BLaER1 (cell line): Measurements from ENCODE around the gene MATCAP1.

Experiments
- H3K27ac ChIP-seq: shearing (Covaris generic); formaldehyde crosslinking; 2 replicates; pipeline ENCODE4 v1.8.1; 2022
- H3K27me3 ChIP-seq: shearing (Covaris generic); formaldehyde crosslinking; 2 replicates; pipeline ENCODE4 v1.8.1; 2022
- H3K36me3 ChIP-seq: shearing (Covaris generic); formaldehyde crosslinking; 2 replicates; pipeline ENCODE4 v1.8.1; 2022
- H3K4me1 ChIP-seq: shearing (Covaris generic); formaldehyde crosslinking; 2 replicates; pipeline ENCODE4 v1.8.1; 2022
- H3K4me2 ChIP-seq: shearing (Covaris generic); formaldehyde crosslinking; 2 replicates; pipeline ENCODE4 v1.8.1; 2022
- H3K4me3 ChIP-seq: shearing (Covaris generic); formaldehyde crosslinking; 2 replicates; pipeline ENCODE4 v1.8.1; 2022
- H3K9ac ChIP-seq: shearing (Covaris generic); formaldehyde crosslinking; 2 replicates; pipeline ENCODE4 v1.8.1; 2022
- H3K9me3 ChIP-seq: shearing (Covaris generic); formaldehyde crosslinking; 2 replicates; pipeline ENCODE4 v1.8.1; 2022
- H4K20me1 ChIP-seq: shearing (Covaris generic); formaldehyde crosslinking; 2 replicates; pipeline ENCODE4 v1.8.1; 2022
- Cebpa-rat ChIP-seq: shearing (Covaris generic); IDR thresholded peaks from 2 replicates; pipeline ENCODE4 v1.8.1; 2022

The MATCAP1 gene

DNA sequence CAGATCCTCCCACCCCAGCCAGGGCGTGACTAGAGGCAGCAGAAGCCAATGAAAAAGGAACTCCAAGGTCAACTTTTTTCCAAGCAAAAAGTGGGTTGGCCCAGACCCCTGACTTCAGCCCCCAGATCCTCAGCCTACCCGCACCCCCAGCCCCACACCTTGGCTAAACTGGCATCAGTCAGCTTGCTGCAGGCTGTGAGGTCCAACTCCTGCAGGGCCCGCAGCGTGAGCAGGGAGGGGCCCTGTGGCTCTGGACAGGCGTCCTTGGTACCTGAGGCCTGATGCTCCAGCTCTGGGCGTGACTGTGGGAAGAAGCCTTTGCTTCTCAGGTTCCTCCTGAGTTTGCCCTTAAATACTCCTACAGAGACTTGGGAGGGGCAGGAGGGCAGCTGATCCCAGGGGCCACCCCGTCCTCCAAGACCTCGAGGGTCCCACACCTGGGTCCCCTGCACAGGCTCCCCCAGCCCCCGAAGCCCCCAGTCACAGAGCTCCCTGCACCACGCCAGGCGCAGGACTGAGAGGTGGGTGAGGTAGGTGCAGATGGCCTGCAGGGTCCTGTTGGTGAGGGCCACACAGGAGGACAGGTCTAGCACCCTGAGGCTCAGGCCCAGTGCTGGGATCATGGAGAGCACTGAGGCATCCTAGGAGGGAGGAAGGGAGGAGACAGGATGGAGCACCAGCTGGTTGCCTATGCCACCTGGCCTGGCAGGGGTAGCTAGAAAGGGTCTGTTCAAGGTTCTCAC is 24.6 kb upstream of the MATCAP1 start:
- Histone ChIP-seq H3K9ac (no peak overlapping the region), H3K4me2 (no peak overlapping the region), H3K4me1 (0 out of 2 replicates have a peak, but pooled peaks cover 3% of the 10 kb centered on the region), H3K36me3 (peaks cover 39% of the 10 kb centered on the region), H4K20me1 (peaks cover 7% of the 10 kb centered on the region), H3K27ac (no peak overlapping the region), H3K27me3 (no peaks in the 10 kb centered on the region), H3K4me3 (no peak overlapping the region), H3K9me3 (no peaks in the 10 kb centered on the region)
- no peak for TF ChIP-seq Cebpa-rat

DNA sequence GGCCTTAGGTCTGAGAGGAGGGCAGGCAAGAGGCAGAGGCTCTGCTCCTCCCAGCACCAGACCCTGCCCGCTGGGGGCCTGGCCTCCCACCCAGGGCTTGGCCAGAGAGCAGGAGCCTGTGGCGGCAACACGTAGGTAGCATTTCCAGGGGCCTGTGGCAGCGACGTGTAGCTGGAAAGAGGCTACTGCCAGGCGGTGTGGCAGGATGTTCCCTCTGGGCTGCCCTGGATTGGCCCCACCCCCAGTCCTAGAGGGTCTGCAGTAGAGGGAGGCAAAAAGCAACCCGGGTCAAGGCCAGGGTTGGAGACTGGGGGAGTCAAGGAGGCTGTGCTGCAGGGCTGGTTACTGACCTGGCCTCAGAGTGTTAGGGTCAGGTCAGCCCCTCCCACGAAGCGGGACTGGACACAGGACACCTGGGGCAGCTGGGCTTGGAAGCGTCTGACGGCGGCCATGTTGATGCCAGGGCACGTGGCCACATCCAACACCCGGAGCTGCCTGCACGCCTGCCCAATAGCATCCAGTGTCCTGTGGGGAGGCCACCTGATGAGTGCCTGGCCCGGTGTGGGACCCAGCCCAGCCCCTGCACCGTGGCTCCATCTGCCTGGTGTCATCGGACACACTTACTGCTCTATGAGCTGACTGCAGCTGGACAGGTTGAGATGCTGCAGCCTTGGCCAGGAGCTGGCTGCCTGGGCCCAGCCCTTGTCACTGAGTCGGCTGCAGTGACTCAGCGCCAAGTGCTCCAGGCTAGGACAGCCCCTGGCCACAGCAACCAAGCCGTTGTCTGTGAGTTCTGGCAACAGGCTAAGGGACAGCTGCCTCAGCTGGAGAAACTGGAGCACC is 23.7 kb upstream of the MATCAP1 start:
- Histone ChIP-seq H3K27me3 (no peaks in the 10 kb centered on the region), H3K4me2 (no peak overlapping the region), H3K9me3 (no peaks in the 10 kb centered on the region), H3K4me1 (0 out of 2 replicates have a peak, but pooled peaks cover 3% of the 10 kb centered on the region), H3K9ac (no peak overlapping the region), H3K36me3 (peaks cover 48% of the 10 kb centered on the region), H4K20me1 (peaks cover 7% of the 10 kb centered on the region), H3K4me3 (no peak overlapping the region), H3K27ac (no peak overlapping the region)
- TF ChIP-seq Cebpa-rat = no peak

GRCh38 chr16:67206838-67207248 is 23.1 kb upstream of the MATCAP1 start:
- no peak for TF ChIP-seq Cebpa-rat
- no peak overlapping the region for H3K4me2 ChIP-seq
- H3K27me3 ChIP-seq = no peaks in the 10 kb centered on the region
- H3K36me3 ChIP-seq = peaks cover 54% of the 10 kb centered on the region
- no peak overlapping the region for H3K27ac ChIP-seq
- H3K9ac ChIP-seq = no peak overlapping the region
- H3K9me3 ChIP-seq = no peaks in the 10 kb centered on the region
- 0 out of 2 replicates have a peak, but pooled peaks cover 3% of the 10 kb centered on the region for H3K4me1 ChIP-seq
- no peak overlapping the region for H3K4me3 ChIP-seq
- H4K20me1 ChIP-seq = peaks cover 7% of the 10 kb centered on the region

DNA sequence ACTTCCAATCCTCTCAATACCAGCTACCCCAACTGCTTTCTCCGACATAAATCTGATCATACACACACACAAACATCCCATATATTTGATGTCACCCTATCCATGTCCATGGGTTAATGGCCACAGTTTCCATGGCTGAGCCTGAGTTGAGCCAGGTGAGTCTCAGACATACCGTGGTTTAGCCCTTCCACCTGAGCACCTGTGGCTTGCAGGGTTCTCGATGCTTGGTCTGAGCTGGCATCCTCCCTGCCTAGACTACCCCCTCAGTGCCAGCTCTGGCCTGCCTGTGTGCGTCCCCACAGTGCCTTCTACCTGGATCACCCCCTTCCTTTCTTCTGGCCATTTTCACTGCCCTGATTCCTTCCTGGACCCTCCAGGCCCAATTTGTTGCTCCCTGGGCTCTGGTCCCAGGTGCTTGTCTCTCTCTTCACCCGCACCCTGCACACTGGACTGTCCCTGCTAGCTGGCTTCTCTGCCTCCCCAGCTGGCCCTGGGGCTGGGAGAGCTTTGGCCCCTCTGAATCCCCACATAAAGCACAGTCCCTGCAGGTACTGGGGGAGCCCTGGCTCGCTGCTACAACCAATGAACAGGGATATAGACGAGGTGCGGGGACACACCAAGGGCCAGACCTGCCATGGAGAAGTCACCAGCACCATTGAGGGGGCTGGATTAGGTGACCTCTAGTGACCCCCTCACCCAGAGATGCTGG is 22.5 kb upstream of the MATCAP1 start:
- Histone ChIP-seq H3K27me3 (no peaks in the 10 kb centered on the region), H3K4me2 (no peak overlapping the region), H3K4me1 (0 out of 2 replicates have a peak, but pooled peaks cover 3% of the 10 kb centered on the region), H3K9me3 (no peaks in the 10 kb centered on the region), H3K9ac (no peak overlapping the region), H3K4me3 (no peak overlapping the region), H3K36me3 (peaks cover 60% of the 10 kb centered on the region), H4K20me1 (peaks cover 7% of the 10 kb centered on the region), H3K27ac (no peak overlapping the region)
- TF ChIP-seq Cebpa-rat = no peak

DNA sequence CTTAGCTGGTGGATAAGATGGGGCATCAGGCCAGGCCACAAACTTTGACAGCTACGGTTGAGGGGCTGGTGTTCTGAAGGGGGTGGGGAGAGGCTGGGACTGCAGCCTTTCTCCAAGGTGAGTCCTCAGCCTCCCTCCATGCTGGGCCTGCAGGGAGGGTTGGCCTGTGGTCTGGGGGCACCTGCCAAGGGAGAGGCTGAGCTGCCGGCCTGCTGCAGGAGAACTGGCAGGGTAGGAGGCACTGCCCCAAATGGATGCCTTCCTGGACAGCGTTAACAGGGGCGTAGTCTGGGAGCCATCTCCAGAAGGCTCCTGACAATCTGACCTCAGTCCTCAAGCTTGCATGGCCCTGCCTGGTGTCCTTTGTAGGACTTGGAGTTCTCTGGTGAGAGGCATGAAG is 20.3 kb upstream of the MATCAP1 start:
- H3K9me3 ChIP-seq = no peaks in the 10 kb centered on the region
- no peak overlapping the region for H3K4me2 ChIP-seq
- H3K36me3 ChIP-seq = peaks cover 74% of the 10 kb centered on the region
- H3K9ac ChIP-seq = no peak overlapping the region
- no peak for TF ChIP-seq Cebpa-rat
- H3K27me3 ChIP-seq = no peaks in the 10 kb centered on the region
- no peak overlapping the region for H3K27ac ChIP-seq
- peaks cover 7% of the 10 kb centered on the region for H4K20me1 ChIP-seq
- H3K4me3 ChIP-seq = no peak overlapping the region
- peaks cover 5% of the 10 kb centered on the region for H3K4me1 ChIP-seq

- peaks cover 12% of the 10 kb centered on the region for H3K4me1 ChIP-seq
- no peak overlapping the region for H3K9ac ChIP-seq
- H3K36me3 ChIP-seq = peaks cover 80% of the 10 kb centered on the region
- no peaks in the 10 kb centered on the region for H3K27me3 ChIP-seq
- H3K27ac ChIP-seq = no peak overlapping the region
- H3K9me3 ChIP-seq = no peaks in the 10 kb centered on the region
- no peak for TF ChIP-seq Cebpa-rat
- H3K4me2 ChIP-seq = no peak overlapping the region
- H4K20me1 ChIP-seq = peaks cover 17% of the 10 kb centered on the region
- H3K4me3 ChIP-seq = no peak overlapping the region
These were observed 19.3 kb upstream of the MATCAP1 start for GRCh38 chr16:67202956-67203493.

- no peak overlapping the region for H3K9ac ChIP-seq
- no peaks in the 10 kb centered on the region for H3K27me3 ChIP-seq
These were observed 18.7 kb upstream of the MATCAP1 start for GRCh38 chr16:67202426-67202825.

GRCh38 chr16:67201411-67202345 is 17.9 kb upstream of the MATCAP1 start:
- Histone ChIP-seq H3K4me2 (no peak overlapping the region), H3K27ac (no peak overlapping the region), H3K4me1 (peaks cover 25% of the 10 kb centered on the region), H3K36me3 (peaks cover 83% of the 10 kb centered on the region), H3K9ac (no peak overlapping the region), H3K4me3 (no peak overlapping the region), H4K20me1 (peaks cover 30% of the 10 kb centered on the region), H3K9me3 (no peaks in the 10 kb centered on the region), H3K27me3 (no peaks in the 10 kb centered on the region)
- no peak for TF ChIP-seq Cebpa-rat

More at GRCh38 chr16:67202426-67202825, 18.7 kb upstream of the MATCAP1 start:
- peaks cover 18% of the 10 kb centered on the region for H3K4me1 ChIP-seq
- H3K4me2 ChIP-seq = no peak overlapping the region
- H3K4me3 ChIP-seq = no peak overlapping the region
- no peak overlapping the region for H3K27ac ChIP-seq
- no peaks in the 10 kb centered on the region for H3K9me3 ChIP-seq
- H3K36me3 ChIP-seq = peaks cover 81% of the 10 kb centered on the region
- TF ChIP-seq Cebpa-rat = no peak
- H4K20me1 ChIP-seq = peaks cover 23% of the 10 kb centered on the region
